IMR-90 (cell line): ENCODE data around the gene FBXO4.

Experiments used
- BHLHE40 ChIP-seq: fragments of 150-350 bp; IDR thresholded peaks from 2 replicates; pipeline ENCODE4 v1.6.1; 2016; ENCODE audit warnings: mild to moderate bottlenecking, low read depth, low read length
- CEBPB ChIP-seq: IDR thresholded peaks from 2 replicates; pipeline ENCODE4 v1.6.1; 2012; ENCODE audit warnings: low read depth, low read length, improper control_type of control experiment
- CHD1 ChIP-seq: IDR thresholded peaks from 2 replicates; pipeline ENCODE4 v1.6.1; 2012; ENCODE audit warnings: low read depth, low read length, improper control_type of control experiment
- FOS ChIP-seq: fragments of 150-350 bp; IDR thresholded peaks from 2 replicates; pipeline ENCODE4 v1.6.1; 2016; ENCODE audit warnings: low read depth, low read length
- MAFK ChIP-seq: IDR thresholded peaks from 2 replicates; pipeline ENCODE4 v1.6.1; 2012; ENCODE audit warnings: low read depth, low read length, improper control_type of control experiment
- MAZ ChIP-seq: IDR thresholded peaks from 2 replicates; pipeline ENCODE4 v1.6.1; 2012; ENCODE audit warnings: low read depth, mild to moderate bottlenecking, low read length, improper control_type of control experiment, moderate library complexity, borderline replicate concordance
- MXI1 ChIP-seq: IDR thresholded peaks from 2 replicates; pipeline ENCODE4 v1.6.1; 2012; ENCODE audit warnings: low read depth, mild to moderate bottlenecking, low read length, moderate library complexity, borderline replicate concordance
- POLR2A ChIP-seq: IDR thresholded peaks from 2 replicates; pipeline ENCODE4 v1.6.1; 2012; ENCODE audit warnings: mild to moderate bottlenecking, low read depth, low read length
- RAD21 ChIP-seq: IDR thresholded peaks from 2 replicates; pipeline ENCODE4 v1.6.1; 2012; ENCODE audit warnings: low read length, improper control_type of control experiment
- RCOR1 ChIP-seq: IDR thresholded peaks from 2 replicates; pipeline ENCODE4 v1.6.1; 2012; ENCODE audit warnings: mild to moderate bottlenecking, low read length, improper control_type of control experiment; ENCODE audit not compliant: insufficient replicate concordance
- SMC3 ChIP-seq: fragments of 150-350 bp; IDR thresholded peaks from 2 replicates; pipeline ENCODE4 v1.6.1; 2016; ENCODE audit warnings: low read depth, mild to moderate bottlenecking, antibody characterized with exemption, low read length, moderate library complexity
- TF ChIP-seq, protein P1 (sequence below): conservative IDR thresholded peaks from 2 replicates; pipeline ENCODE4 v1.5.1; 2012; ENCODE audit warnings: mild to moderate bottlenecking, low read depth, low read length, improper control_type of control experiment
- TF ChIP-seq, protein P2 (sequence below): fragments of 150-350 bp; IDR thresholded peaks from 2 replicates; pipeline ENCODE4 v1.6.1; 2017; ENCODE audit warnings: mild to moderate bottlenecking, antibody characterized with exemption, low read length, low read depth
- TF ChIP-seq, protein P3 (sequence below): fragments of 150-350 bp; IDR thresholded peaks from 2 replicates; pipeline ENCODE4 v1.6.1; 2016; ENCODE audit warnings: low read depth, mild to moderate bottlenecking, low read length, moderate library complexity, borderline replicate concordance

DNA sequence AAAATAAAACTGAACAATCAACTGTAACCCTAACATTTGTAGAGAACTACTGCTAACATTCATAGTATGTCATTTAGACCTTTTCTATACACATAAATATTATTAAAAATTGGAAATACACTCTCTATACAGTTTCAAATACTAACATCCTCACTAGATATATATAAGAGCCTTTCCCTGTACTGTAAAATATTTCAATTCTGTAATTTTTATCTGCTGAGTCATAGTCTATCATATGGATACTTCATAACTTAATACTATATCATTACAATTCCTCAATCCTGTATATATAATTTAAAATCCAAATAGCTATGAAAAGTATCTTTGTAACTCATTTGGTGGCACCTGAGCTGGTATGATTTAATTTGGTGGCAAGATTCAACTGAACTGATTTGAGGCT lies 55.8 kb downstream of the FBXO4 start:
- TF ChIP-seq, protein P1, sequence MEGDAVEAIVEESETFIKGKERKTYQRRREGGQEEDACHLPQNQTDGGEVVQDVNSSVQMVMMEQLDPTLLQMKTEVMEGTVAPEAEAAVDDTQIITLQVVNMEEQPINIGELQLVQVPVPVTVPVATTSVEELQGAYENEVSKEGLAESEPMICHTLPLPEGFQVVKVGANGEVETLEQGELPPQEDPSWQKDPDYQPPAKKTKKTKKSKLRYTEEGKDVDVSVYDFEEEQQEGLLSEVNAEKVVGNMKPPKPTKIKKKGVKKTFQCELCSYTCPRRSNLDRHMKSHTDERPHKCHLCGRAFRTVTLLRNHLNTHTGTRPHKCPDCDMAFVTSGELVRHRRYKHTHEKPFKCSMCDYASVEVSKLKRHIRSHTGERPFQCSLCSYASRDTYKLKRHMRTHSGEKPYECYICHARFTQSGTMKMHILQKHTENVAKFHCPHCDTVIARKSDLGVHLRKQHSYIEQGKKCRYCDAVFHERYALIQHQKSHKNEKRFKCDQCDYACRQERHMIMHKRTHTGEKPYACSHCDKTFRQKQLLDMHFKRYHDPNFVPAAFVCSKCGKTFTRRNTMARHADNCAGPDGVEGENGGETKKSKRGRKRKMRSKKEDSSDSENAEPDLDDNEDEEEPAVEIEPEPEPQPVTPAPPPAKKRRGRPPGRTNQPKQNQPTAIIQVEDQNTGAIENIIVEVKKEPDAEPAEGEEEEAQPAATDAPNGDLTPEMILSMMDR = no peak
- TF ChIP-seq, protein P2, sequence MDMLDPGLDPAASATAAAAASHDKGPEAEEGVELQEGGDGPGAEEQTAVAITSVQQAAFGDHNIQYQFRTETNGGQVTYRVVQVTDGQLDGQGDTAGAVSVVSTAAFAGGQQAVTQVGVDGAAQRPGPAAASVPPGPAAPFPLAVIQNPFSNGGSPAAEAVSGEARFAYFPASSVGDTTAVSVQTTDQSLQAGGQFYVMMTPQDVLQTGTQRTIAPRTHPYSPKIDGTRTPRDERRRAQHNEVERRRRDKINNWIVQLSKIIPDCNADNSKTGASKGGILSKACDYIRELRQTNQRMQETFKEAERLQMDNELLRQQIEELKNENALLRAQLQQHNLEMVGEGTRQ = no peak
- TF ChIP-seq MAFK = no peak
- TF ChIP-seq CEBPB = no peak
- TF ChIP-seq SMC3 = no peak
- TF ChIP-seq MXI1 = no peak
- no peak for TF ChIP-seq RAD21
- TF ChIP-seq FOS = no peak
- no peak for TF ChIP-seq POLR2A
- TF ChIP-seq MAZ = no peak
- TF ChIP-seq RCOR1 = no peak
- no peak for TF ChIP-seq BHLHE40
- TF ChIP-seq, protein P3, sequence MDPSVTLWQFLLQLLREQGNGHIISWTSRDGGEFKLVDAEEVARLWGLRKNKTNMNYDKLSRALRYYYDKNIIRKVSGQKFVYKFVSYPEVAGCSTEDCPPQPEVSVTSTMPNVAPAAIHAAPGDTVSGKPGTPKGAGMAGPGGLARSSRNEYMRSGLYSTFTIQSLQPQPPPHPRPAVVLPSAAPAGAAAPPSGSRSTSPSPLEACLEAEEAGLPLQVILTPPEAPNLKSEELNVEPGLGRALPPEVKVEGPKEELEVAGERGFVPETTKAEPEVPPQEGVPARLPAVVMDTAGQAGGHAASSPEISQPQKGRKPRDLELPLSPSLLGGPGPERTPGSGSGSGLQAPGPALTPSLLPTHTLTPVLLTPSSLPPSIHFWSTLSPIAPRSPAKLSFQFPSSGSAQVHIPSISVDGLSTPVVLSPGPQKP = no peak
- no peak for TF ChIP-seq CHD1
